H9 (cell line): ENCODE results near the gene TMEM115. TPM values are rescaled to one million over a fixed set of nuclear protein-coding genes. Genes with fewer than 3 reads are reported as not detected.

Experiments used
- DNase-seq: peaks from one replicate; pipeline ENCODE4 v3.0.0-alpha.2; 2017
- H2AFZ ChIP-seq: one replicate; pipeline ENCODE4 v1.6.1; 2013; ENCODE audit warnings: mild to moderate bottlenecking, low read length, control low read depth, moderate library complexity
- H2AK5ac ChIP-seq: 2 replicates; pipeline ENCODE4 v1.6.1; 2013; ENCODE audit warnings: low read length, control low read depth, mixed read lengths; ENCODE audit not compliant: insufficient read length
- H2BK120ac ChIP-seq: one replicate; pipeline ENCODE4 v1.6.1; 2013; ENCODE audit warnings: low read depth, mild to moderate bottlenecking, low read length, control low read depth, inconsistent platforms; ENCODE audit not compliant: poor library complexity, severe bottlenecking
- H2BK12ac ChIP-seq: 2 replicates; pipeline ENCODE4 v1.6.1; 2013; ENCODE audit warnings: low read length, control low read depth, mixed read lengths, low read depth; ENCODE audit not compliant: insufficient read length
- H2BK15ac ChIP-seq: 2 replicates; pipeline ENCODE4 v1.6.1; 2013; ENCODE audit warnings: low read depth, low read length, control low read depth
- H2BK20ac ChIP-seq: one replicate; pipeline ENCODE4 v1.6.1; 2013; ENCODE audit warnings: low read depth, mild to moderate bottlenecking, low read length, control low read depth, inconsistent platforms; ENCODE audit not compliant: poor library complexity, severe bottlenecking
- H2BK5ac ChIP-seq: 2 replicates; pipeline ENCODE4 v1.6.1; 2013; ENCODE audit warnings: low read length, control low read depth, mixed read lengths; ENCODE audit not compliant: insufficient read length
- H3K14ac ChIP-seq: 2 replicates; pipeline ENCODE4 v1.6.1; 2013; ENCODE audit warnings: low read length, control low read depth; ENCODE audit not compliant: insufficient read depth
- H3K18ac ChIP-seq: 2 replicates; pipeline ENCODE4 v1.6.1; 2013; ENCODE audit warnings: low read depth, mild to moderate bottlenecking, mixed read lengths, low read length, control low read depth; ENCODE audit not compliant: insufficient read length
- H3K23ac ChIP-seq: 2 replicates; pipeline ENCODE4 v1.6.1; 2013; ENCODE audit warnings: low read length, control low read depth, mixed read lengths, low read depth; ENCODE audit not compliant: insufficient read length
- H3K23me2 ChIP-seq: 2 replicates; pipeline ENCODE4 v1.6.1; 2013; ENCODE audit warnings: low read depth, mild to moderate bottlenecking, mixed read lengths, low read length, control low read depth; ENCODE audit not compliant: insufficient read length, poor library complexity, severe bottlenecking
- H3K27ac ChIP-seq: 2 replicates; pipeline ENCODE4 v1.5.1; 2013; ENCODE audit warnings: low read length, control low read depth, mixed read lengths, low read depth; ENCODE audit not compliant: insufficient read length
- H3K27me3 ChIP-seq: 2 replicates; pipeline ENCODE4 v1.6.1; 2013; ENCODE audit warnings: low read length, control low read depth, inconsistent platforms; ENCODE audit not compliant: insufficient read depth
- H3K4ac ChIP-seq: 2 replicates; pipeline ENCODE4 v1.6.1; 2013; ENCODE audit warnings: low read depth, mild to moderate bottlenecking, control low read depth, inconsistent platforms, low read length, moderate library complexity
- H3K4me1 ChIP-seq: 2 replicates; pipeline ENCODE4 v1.6.1; 2013; ENCODE audit warnings: low read length, control low read depth, inconsistent platforms; ENCODE audit not compliant: insufficient read depth
- H3K4me2 ChIP-seq: 2 replicates; pipeline ENCODE4 v1.6.1; 2013; ENCODE audit warnings: low read length, control low read depth, mixed read lengths; ENCODE audit not compliant: insufficient read length, insufficient read depth
- H3K56ac ChIP-seq: 2 replicates; pipeline ENCODE4 v1.6.1; 2013; ENCODE audit warnings: low read depth, mild to moderate bottlenecking, mixed read lengths, low read length, control low read depth; ENCODE audit not compliant: insufficient read length
- H3K79me1 ChIP-seq: 2 replicates; pipeline ENCODE4 v1.6.1; 2013; ENCODE audit warnings: low read depth, mild to moderate bottlenecking, moderate library complexity, low read length, control low read depth, inconsistent platforms; ENCODE audit not compliant: insufficient read depth, poor library complexity, severe bottlenecking
- H3K79me2 ChIP-seq: 2 replicates; pipeline ENCODE4 v1.6.1; 2013; ENCODE audit warnings: low read length, control low read depth, inconsistent platforms; ENCODE audit not compliant: insufficient read depth
- H3K9ac ChIP-seq: 2 replicates; pipeline ENCODE4 v1.6.1; 2013; ENCODE audit warnings: low read length, control low read depth, mixed read lengths; ENCODE audit not compliant: insufficient read length; ENCODE audit errors: extremely low read depth
- H3K9me3 ChIP-seq: one replicate; pipeline ENCODE4 v1.6.1; 2013; ENCODE audit warnings: low read depth, low read length, inconsistent platforms; ENCODE audit not compliant: control insufficient read depth
- H3T11ph ChIP-seq: one replicate; pipeline ENCODE4 v1.6.1; 2013; ENCODE audit warnings: mild to moderate bottlenecking, low read length, control low read depth, inconsistent platforms
- H4K20me1 ChIP-seq: one replicate; pipeline ENCODE4 v1.6.1; 2013; ENCODE audit not compliant: control insufficient read depth, insufficient read length, insufficient read depth
- H4K5ac ChIP-seq: 2 replicates; pipeline ENCODE4 v1.6.1; 2013; ENCODE audit warnings: low read depth, mild to moderate bottlenecking, mixed read lengths, low read length, control low read depth; ENCODE audit not compliant: insufficient read length
- H4K8ac ChIP-seq: replicated peaks from 2 replicates; pipeline ENCODE4 v1.6.1; 2013; ENCODE audit warnings: low read length, control low read depth, mixed read lengths, low read depth; ENCODE audit not compliant: insufficient read length
- H4K91ac ChIP-seq: 2 replicates; pipeline ENCODE4 v1.6.1; 2013; ENCODE audit warnings: low read depth, mild to moderate bottlenecking, moderate library complexity, mixed read lengths, low read length, control low read depth; ENCODE audit not compliant: insufficient read length
- H3K27ac Mint-ChIP-seq, 3 experiments: 2 replicates in 2 of 3; 3 replicates in 1 of 3; pipeline ENCODE4 v1.8.0; 2020 to 2021; ENCODE audit warnings: mixed read lengths in 3 of 3, mild to moderate bottlenecking in 1 of 3, moderate library complexity in 1 of 3
- H3K27me3 Mint-ChIP-seq: 2 replicates; pipeline ENCODE4 v1.8.0; 2021; ENCODE audit warnings: low read depth, mild to moderate bottlenecking, moderate library complexity, mixed read lengths
- H3K36me3 Mint-ChIP-seq, 3 experiments: 2 replicates in 2 of 3; 3 replicates in 1 of 3; pipeline ENCODE4 v1.8.0; 2020 to 2021; ENCODE audit warnings: low read depth in 3 of 3, mixed read lengths in 3 of 3; ENCODE audit not compliant: insufficient read depth in 1 of 3
- H3K4me1 Mint-ChIP-seq, 2 experiments: 2 replicates each; pipeline ENCODE4 v1.8.0; 2020; ENCODE audit warnings: mixed read lengths in 2 of 2
- H3K4me3 Mint-ChIP-seq, 2 experiments: 2 replicates in 1 of 2; 3 replicates in 1 of 2; pipeline ENCODE4 v1.8.0; 2020 to 2021; ENCODE audit warnings: mild to moderate bottlenecking in 2 of 2, mixed read lengths in 2 of 2, moderate library complexity in 1 of 2
- H3K9me3 Mint-ChIP-seq, 2 experiments: 2 replicates in 1 of 2; 3 replicates in 1 of 2; pipeline ENCODE4 v1.8.0; 2020; ENCODE audit warnings: mild to moderate bottlenecking in 2 of 2, mixed read lengths in 2 of 2, moderate library complexity in 1 of 2
- CTCF ChIP-seq: fragments of 200-600 bp; sonication (generic); conservative IDR thresholded peaks from 3 replicates; pipeline ENCODE4 v1.8.0; 2021; ENCODE audit warnings: antibody characterized with exemption, mild to moderate bottlenecking
- WGBS: extraction: QIAGEN DNeasy Blood & Tissue Kit; methylation state at CpG from one replicate; pipeline ENCODE4 v1.1.7; 2013; ENCODE audit warnings: missing lambda C conversion rate, low lambda C conversion rate, mixed read lengths; ENCODE audit not compliant: insufficient read length; ENCODE audit errors: extremely low coverage; 5-methylcytosine and 5-hydroxymethylcytosine counted together
- total RNA-seq: library from RNA; stranded (reverse); gene quantifications from 2 replicates; pipeline ENCODE4 v1.2.1, GENCODE V29; 2021

The TMEM115 gene
- total RNA-seq, 1 experiment from 2014 or later = 32.3 TPM

- peaks cover 0 to 16% (median 15%) of the 10 kb centered on the region in 3 experiments; a peak in 6 of 7 replicates for H3K36me3 Mint-ChIP-seq
- H2BK5ac ChIP-seq = no peak overlapping the region
- no peak overlapping the region for H3T11ph ChIP-seq
- H3K4me2 ChIP-seq = peak overlapping the region; percentile 69
- H3K56ac ChIP-seq = no peak overlapping the region
- H4K20me1 ChIP-seq = no peaks in the 10 kb centered on the region
- H2AFZ ChIP-seq = no peak overlapping the region
- no peak overlapping the region for H4K5ac ChIP-seq
- WGBS = no CpG with 5 or more reads among the region's 79 CpGs
- TF ChIP-seq CTCF = no peak
- peaks cover 5% of the 10 kb centered on the region; the same call in 1 of the 2 replicates for H3K79me2 ChIP-seq
- H3K4me1 ChIP-seq = no peaks in the 10 kb centered on the region; the same call in 1 of the 2 replicates
- H3K23ac ChIP-seq = no peak overlapping the region
- peak; percentile 99 for DNase-seq
- H2BK15ac ChIP-seq = no peak overlapping the region
- H2BK120ac ChIP-seq = no peak overlapping the region
- peaks cover 43% of the 10 kb centered on the region for H3K27me3 Mint-ChIP-seq
- peak overlapping the region; percentile 44 for H3K18ac ChIP-seq
- H2BK12ac ChIP-seq = no peak overlapping the region
- no peaks in the 10 kb centered on the region for H3K79me1 ChIP-seq
- H3K9me3 ChIP-seq = no peaks in the 10 kb centered on the region
- H3K27ac Mint-ChIP-seq = peak overlapping the region; percentile 97 to 99 (median 98)
- no peaks in the 10 kb centered on the region; a peak in 1 of 5 replicates for H3K9me3 Mint-ChIP-seq
- H3K27ac ChIP-seq = no peak overlapping the region
- no peak overlapping the region for H2BK20ac ChIP-seq
- no peak overlapping the region for H4K91ac ChIP-seq
- peaks cover 24% of the 10 kb centered on the region for H3K23me2 ChIP-seq
- H3K4me1 Mint-ChIP-seq = peaks cover 29 to 44% of the 10 kb centered on the region in 2 experiments
- H3K14ac ChIP-seq = peak overlapping the region; percentile 88
- no peak overlapping the region for H3K4ac ChIP-seq
- H3K4me3 Mint-ChIP-seq = peak overlapping the region; percentile 87 to 92
- H3K9ac ChIP-seq = peak overlapping the region; percentile 54
- H2AK5ac ChIP-seq = no peak overlapping the region
- no peak overlapping the region for H4K8ac ChIP-seq
- H3K27me3 ChIP-seq = peaks cover 13% of the 10 kb centered on the region; the same call in 1 of the 2 replicates
These were observed 22.0 kb downstream of the TMEM115 start for GRCh38 chr3:50337175-50337861.
